B cell (primary cell): Measurements from ENCODE around the gene KPNA6. TPM values are rescaled to one million over a fixed set of nuclear protein-coding genes. Genes with fewer than 3 reads are reported as not detected.

Source experiments
- ATAC-seq: fragments of 200-7000 bp; cut with Tn5 transposase; one replicate; pipeline ENCODE4 v1.10.0; 2021; ENCODE audit warnings: low read depth, mild to moderate bottlenecking, moderate number of reproducible peaks, moderate library complexity
- CTCF ChIA-PET: fragments of 350-600 bp; sonication (Branson Sonifier 250); formaldehyde crosslinking; loops from one replicate; lab custom pipeline; 2021; ENCODE audit warnings: antibody characterized with exemption, inconsistent platforms; lab: Charles Lee
- POLR2A ChIA-PET: fragments of 350-600 bp; sonication (Branson Sonifier 250); formaldehyde crosslinking; loops from one replicate; lab custom pipeline; 2021; ENCODE audit warnings: antibody characterized with exemption; lab: Charles Lee
- DNase-seq: peaks from one replicate; pipeline ENCODE4 v3.0.0; 2013
- H2AFZ ChIP-seq: 2 replicates; pipeline ENCODE4 v1.6.1; 2012; ENCODE audit warnings: mild to moderate bottlenecking, low read depth, low read length; ENCODE audit not compliant: insufficient read depth, poor library complexity, severe bottlenecking
- H3K27ac ChIP-seq, 2 donors: 1 replicate in 1 of 2; 2 replicates in 1 of 2; pipeline ENCODE4 v1.5.1; 2012 to 2013; ENCODE audit warnings: low read length in 2 of 2, mild to moderate bottlenecking in 2 of 2, moderate library complexity in 1 of 2
- H3K27me3 ChIP-seq, 4 experiments: fragments of 200-600 bp in 1 of 4; sonication (generic) in 1 of 4; replicated peaks in 1 of 4; 1 replicate in 2 of 4; 2 replicates in 2 of 4; pipeline versions ENCODE4 v1.6.1 to v1.7.0; 2013 to 2016; ENCODE audit warnings: low read length in 3 of 4, mild to moderate bottlenecking in 2 of 4, mixed read lengths in 1 of 4, moderate library complexity in 1 of 4; ENCODE audit not compliant: insufficient read depth in 4 of 4, control insufficient read depth in 3 of 4; ENCODE audit errors: control extremely low read depth in 1 of 4
- H3K36me3 ChIP-seq, 2 experiments: replicated peaks in 1 of 2; 1 replicate in 1 of 2; 2 replicates in 1 of 2; pipeline versions ENCODE4 v1.6.1 to v1.7.1; 2013; ENCODE audit warnings: low read length in 1 of 2; ENCODE audit not compliant: insufficient read depth in 2 of 2, control insufficient read depth in 1 of 2; ENCODE audit errors: control extremely low read depth in 1 of 2, extremely low read depth in 1 of 2
- H3K4me1 ChIP-seq, 2 donors: fragments of 200-600 bp in 1 of 2; sonication (generic) in 1 of 2; 1 replicate in 1 of 2; 2 replicates in 1 of 2; pipeline versions ENCODE4 v1.5.1 to v1.6.1; 2013 to 2017; ENCODE audit warnings: low read length in 2 of 2; ENCODE audit not compliant: control insufficient read depth in 2 of 2, insufficient read depth in 2 of 2
- H3K4me2 ChIP-seq: replicated peaks from 2 replicates; pipeline ENCODE3; 2012; ENCODE audit warnings: mild to moderate bottlenecking, low read depth, low read length; ENCODE audit not compliant: poor library complexity, severe bottlenecking
- H3K4me3 ChIP-seq, 5 experiments: fragments of 200-600 bp in 1 of 5; sonication (generic) in 1 of 5; 1 replicate in 3 of 5; 2 replicates in 2 of 5; pipeline versions ENCODE4 v1.5.1 to v1.7.0; 2011 to 2016; ENCODE audit warnings: low read length in 4 of 5, mild to moderate bottlenecking in 4 of 5, low read depth in 2 of 5, control low read depth in 1 of 5, moderate library complexity in 1 of 5; ENCODE audit not compliant: insufficient read depth in 1 of 5; ENCODE audit errors: control extremely low read depth in 1 of 5, extremely low read depth in 1 of 5
- H3K79me2 ChIP-seq: fragments of 200-600 bp; sonication (generic); one replicate; pipeline ENCODE4 v1.6.0; 2016; ENCODE audit warnings: low read length; ENCODE audit not compliant: control insufficient read depth, insufficient read depth
- H3K9ac ChIP-seq: fragments of 200-600 bp; sonication (generic); 2 replicates; pipeline ENCODE4 v1.6.1; 2017; ENCODE audit warnings: mild to moderate bottlenecking, low read length, moderate library complexity
- H3K9me3 ChIP-seq, 3 donors: one replicate each; pipeline versions ENCODE4 v1.6.1 to v1.7.1; 2013; ENCODE audit warnings: low read length in 2 of 3; ENCODE audit not compliant: control insufficient read depth in 2 of 3, insufficient read depth in 1 of 3; ENCODE audit errors: control extremely low read depth in 1 of 3
- H4K20me1 ChIP-seq: 2 replicates; pipeline ENCODE4 v1.6.0; 2012; ENCODE audit warnings: mild to moderate bottlenecking, low read length; ENCODE audit not compliant: insufficient read depth, control insufficient read depth, poor library complexity, severe bottlenecking
- H3K27ac Mint-ChIP-seq: one replicate; pipeline ENCODE4 v1.8.0; 2021; ENCODE audit warnings: mixed read lengths
- H3K27me3 Mint-ChIP-seq: one replicate; pipeline ENCODE4 v1.8.0; 2021; ENCODE audit warnings: mixed read lengths
- H3K4me1 Mint-ChIP-seq: one replicate; pipeline ENCODE4 v1.8.0; 2021; ENCODE audit warnings: mixed read lengths
- H3K4me3 Mint-ChIP-seq: one replicate; pipeline ENCODE4 v1.8.0; 2021; ENCODE audit warnings: mixed read lengths
- H3K9me3 Mint-ChIP-seq: one replicate; pipeline ENCODE4 v1.8.0; 2022; ENCODE audit warnings: mixed read lengths; ENCODE audit not compliant: insufficient read depth
- CTCF ChIP-seq: fragments of 200-600 bp; IDR thresholded peaks from one replicate; pipeline ENCODE4 v1.8.0; 2022; ENCODE audit warnings: antibody characterized with exemption, mild to moderate bottlenecking
- EZH2 ChIP-seq: IDR thresholded peaks from 2 replicates; pipeline ENCODE4 v1.6.1; 2012; ENCODE audit warnings: borderline replicate concordance, low read depth, mild to moderate bottlenecking, moderate library complexity, low read length; ENCODE audit not compliant: insufficient read depth, poor library complexity, severe bottlenecking
- WGBS: methylation state at CpG from one replicate; pipeline ENCODE4 v1.1.5; 2013; ENCODE audit warnings: missing lambda C conversion rate; ENCODE audit not compliant: insufficient coverage; 5-methylcytosine and 5-hydroxymethylcytosine counted together
- intact Hi-C: fragments of 100-400 bp; cut with micrococcal nuclease; formaldehyde crosslinking; loops from one replicate; pipeline ENCODE4 v1.10.0; 2022
- polyA plus RNA-seq: library from polyadenylated mRNA; depleted of rRNA; stranded (reverse); fragments of >200 nt; gene quantifications from 2 replicates; pipeline ENCODE4 v1.2.3, GENCODE V29; 2012
- total RNA-seq, 2 donors: library from RNA; stranded (reverse); fragments of 120-200 nt in 1 of 2; gene quantifications; 1 replicate in 1 of 2; 2 replicates in 1 of 2; pipeline versions ENCODE4 v1.2.3 to v1.2.4, GENCODE V29; 2013 to 2022

The KPNA6 gene
- total and polyA plus RNA-seq, 2 donors (not counting 1 experiment from before 2014, with no cell fraction given) = 14.0 to 49.9 TPM

GRCh38 chr1:32205401-32206370 lies 97.8 kb downstream of the KPNA6 start, which contains the start of gene IQCC:
Gene IQCC, plus strand, starts transcription at chr1:32205671. Its CDS starts 11 bp downstream, at chr1:32205682.
- intact Hi-C loops = loop anchor here (1.0 to 10.0 kb wide), 4 partner anchors 26 to 131 kb away; partner anchors contain the start of genes HDAC1, TMEM39B and TXLNA
- Histone ChIP-seq H2AFZ (peak within 1 kb of the TSS; percentile 76), H3K9me3 (peaks cover 0 to 4% (median 0%) of the 10 kb centered on the region in 3 donors), H3K36me3 (no peaks in the 10 kb centered on the region), H4K20me1 (no peaks in the 10 kb centered on the region), H3K27me3 (no peaks in the 10 kb centered on the region), H3K4me1 (peaks cover 42 to 58% of the 10 kb centered on the region in 2 donors), H3K4me2 (peak within 1 kb of the TSS; percentile 82), H3K9ac (peak within 1 kb of the TSS; percentile 65), H3K4me3 (peak within 1 kb of the TSS in 4 of 5 experiments; percentile 59 to 78 (median 62)), H3K27ac (peak within 1 kb of the TSS in 1 of 2 donors; percentile 46), H3K79me2 (no peaks in the 10 kb centered on the region)
- ChIA-PET POLR2A (interaction anchor here (0.5 to 1.2 kb wide), 8 partner anchors 9 to 317 kb away, joined by 3 to 9 read pairs (median 4); partner anchors contain the start of genes EIF3I, MARCKSL1 and TMEM234), CTCF (interaction anchor here (0.6 to 2.4 kb wide), 7 partner anchors 10 to 195 kb away, joined by 3 to 12 read pairs (median 4); partner anchors contain the start of gene MARCKSL1)
- no peaks in the 10 kb centered on the region for H3K9me3 Mint-ChIP-seq
- ATAC-seq (peak; percentile 62), DNase-seq (peak; percentile 90)
- peak within 1 kb of the TSS; percentile 68 for H3K27ac Mint-ChIP-seq
- under 1% methylated on average over 58 of the region's 77 CpGs for WGBS
- H3K4me1 Mint-ChIP-seq = peaks cover 60% of the 10 kb centered on the region
- TF ChIP-seq CTCF (no peak), EZH2 (no peak)
- H3K27me3 Mint-ChIP-seq = no peaks in the 10 kb centered on the region
- H3K4me3 Mint-ChIP-seq = peak within 1 kb of the TSS; percentile 88
